Kasumi-1 (cell line): Measurements from ENCODE around the gene C9orf153.
"Not testable (repeated sequence)": the region's sequence is repeated elsewhere in the genome, so short reads cannot be mapped to it uniquely, and the experiment has no call there.

Experiments
- DNase-seq, 2 experiments: peaks; one replicate each; lab custom pipeline; 2025; lab: John Stamatoyannopoulos, UW

The C9orf153 gene

GRCh38 chr9:86259557-86259956 is at the start of gene C9orf153:
Gene C9orf153 (minus strand): TSS chr9:86259657. CDS start chr9:86229603, 30,054 bp downstream.
- no peak for DNase-seq

GRCh38 chr9:86308687-86309086 is 49.2 kb upstream of the C9orf153 start:
- no peak for DNase-seq

GRCh38 chr9:86304236-86304730 is 44.8 kb upstream of the C9orf153 start:
- peak; percentile 24 to 41 for DNase-seq

GRCh38 chr9:86303316-86303975 is 44.0 kb upstream of the C9orf153 start:
- DNase-seq: no peak

GRCh38 chr9:86301686-86302085 is 42.2 kb upstream of the C9orf153 start:
- no peak for DNase-seq

- DNase-seq: no peak
Measured at GRCh38 chr9:86300701-86301100, 41.2 kb upstream of the C9orf153 start.

GRCh38 chr9:86298873-86299272 is 39.4 kb upstream of the C9orf153 start:
- no peak for DNase-seq

GRCh38 chr9:86290341-86290740 is 30.9 kb upstream of the C9orf153 start:
- not testable (repeated sequence) for DNase-seq

- no peak for DNase-seq
Measured at GRCh38 chr9:86288499-86289198, 29.2 kb upstream of the C9orf153 start.

- DNase-seq: peak; percentile 58 to 61
Measured at GRCh38 chr9:86287013-86287412, 27.6 kb upstream of the C9orf153 start.

GRCh38 chr9:86286278-86286677 is 26.8 kb upstream of the C9orf153 start:
- DNase-seq: no peak

GRCh38 chr9:86285261-86285660 is 25.8 kb upstream of the C9orf153 start:
- no peak for DNase-seq

GRCh38 chr9:86282979-86283535 is 23.6 kb upstream of the C9orf153 start:
- DNase-seq: peak; percentile 26 to 43

- peak; percentile 78 to 86 for DNase-seq
Measured at GRCh38 chr9:86282077-86282978, 22.9 kb upstream of the C9orf153 start, which contains the start of gene ISCA1. Gene ISCA1 (minus strand): TSS chr9:86282538. CDS start chr9:86282458, 80 bp downstream.

GRCh38 chr9:86281593-86282076 is 22.2 kb upstream of the C9orf153 start:
- DNase-seq: peak; percentile 35 to 44

GRCh38 chr9:86280580-86280979 is 21.1 kb upstream of the C9orf153 start:
- DNase-seq: no peak

GRCh38 chr9:86279839-86280238 is 20.4 kb upstream of the C9orf153 start:
- DNase-seq: no peak

GRCh38 chr9:86277072-86277471 is 17.6 kb upstream of the C9orf153 start:
- no peak for DNase-seq

GRCh38 chr9:86275962-86276361 is 16.5 kb upstream of the C9orf153 start:
- DNase-seq: peak in 1 of 2 experiments; percentile 12

- DNase-seq: no peak
Measured at GRCh38 chr9:86274821-86275643, 15.6 kb upstream of the C9orf153 start.

- no peak for DNase-seq
Measured at GRCh38 chr9:86272221-86272620, 12.8 kb upstream of the C9orf153 start.
